Measurements from ENCODE around the gene SLC1A4.

GRCh38 chr2:65057391-65058052 lies 68.3 kb downstream of the SLC1A4 start:
- TF ChIP-seq EZH2 (IDR thresholded peaks at IDR 0.05), result no peak
- TF ChIP-seq POLR2AphosphoS5 (IDR thresholded peaks at IDR 0.05; ENCODE audit: borderline replicate concordance, low read depth, low read length), result no peak
- no peak for TF ChIP-seq FOXP2 (optimal IDR thresholded peaks at IDR 0.05; ENCODE audit: control extremely low read depth, extremely low read length, insufficient read depth)

Data from SK-N-MC (cell line).